Femur (tissue), 1 donor: ENCODE data around the gene ARHGAP6.
A peak's percentile ranks its signal among the peaks of the same experiment; 100 is the strongest.
"Not testable (repeated sequence)": the region's sequence is repeated elsewhere in the genome, so short reads cannot be mapped to it uniquely, and the experiment has no call there.

Experiments used
- DNase-seq: peaks from one replicate; pipeline ENCODE4 v3.0.0-alpha.2; 2017

ARHGAP6 gene

GRCh38 chrX:11137543-11138139, 528.1 kb downstream of the ARHGAP6 start:
- DNase-seq, result no peak

- DNase-seq, result no peak
Observed at GRCh38 chrX:11135564-11136185, 530.0 kb downstream of the ARHGAP6 start.

GRCh38 chrX:11131146-11131545, 534.6 kb downstream of the ARHGAP6 start:
- no peak for DNase-seq

GRCh38 chrX:11130136-11130535, 535.6 kb downstream of the ARHGAP6 start:
- no peak for DNase-seq

GRCh38 chrX:11129534-11130105, 536.1 kb downstream of the ARHGAP6 start:
- no peak for DNase-seq

GRCh38 chrX:11125060-11125459, 540.7 kb downstream of the ARHGAP6 start:
- no peak for DNase-seq

- no peak for DNase-seq
Observed at GRCh38 chrX:11124112-11124511, 541.6 kb downstream of the ARHGAP6 start.

GRCh38 chrX:11123087-11123486, 542.6 kb downstream of the ARHGAP6 start:
- DNase-seq, result not testable (repeated sequence)

GRCh38 chrX:11119313-11119943, 546.3 kb downstream of the ARHGAP6 start:
- no peak for DNase-seq

GRCh38 chrX:11117745-11118144, 548.0 kb downstream of the ARHGAP6 start:
- DNase-seq, result no peak

- no peak for DNase-seq
Observed at GRCh38 chrX:11113731-11114130, 552.0 kb downstream of the ARHGAP6 start.

GRCh38 chrX:11111947-11112346, 553.8 kb downstream of the ARHGAP6 start:
- no peak for DNase-seq

- DNase-seq, result peak; percentile 91
Observed at GRCh38 chrX:11111037-11111851, 554.5 kb downstream of the ARHGAP6 start, which contains the start of gene HCCS. Gene HCCS, plus strand, starts transcription at chrX:11111332. Its CDS starts 729 bp downstream, at chrX:11112061.

GRCh38 chrX:11109968-11110367, 555.8 kb downstream of the ARHGAP6 start:
- no peak for DNase-seq

- no peak for DNase-seq
Observed at GRCh38 chrX:11108253-11108941, 557.3 kb downstream of the ARHGAP6 start.

- DNase-seq, result no peak
Observed at GRCh38 chrX:11105080-11105479, 560.6 kb downstream of the ARHGAP6 start.

GRCh38 chrX:11103751-11104150, 562.0 kb downstream of the ARHGAP6 start:
- no peak for DNase-seq

- DNase-seq, result no peak
Observed at GRCh38 chrX:11103006-11103405, 562.7 kb downstream of the ARHGAP6 start.

GRCh38 chrX:11100281-11101035, 565.3 kb downstream of the ARHGAP6 start:
- peak; percentile 66 for DNase-seq

- no peak for DNase-seq
Observed at GRCh38 chrX:11099465-11099864, 566.3 kb downstream of the ARHGAP6 start.

GRCh38 chrX:11097933-11098332, 567.8 kb downstream of the ARHGAP6 start:
- no peak for DNase-seq

GRCh38 chrX:11089802-11090201, 575.9 kb downstream of the ARHGAP6 start:
- DNase-seq, result no peak
